Osteoblast (primary cell): ENCODE data around the gene FREM1. TPM values are rescaled to one million over a fixed set of nuclear protein-coding genes. Genes with fewer than 3 reads are reported as not detected.
A peak's percentile ranks its signal among the peaks of the same experiment; 100 is the strongest.

Experiments used
- DNase-seq: peaks from one replicate; pipeline ENCODE4 v3.0.0; 2011; ENCODE audit warnings: low spot score, mixed read lengths; ENCODE audit not compliant: insufficient read length; ENCODE audit errors: missing footprints
- H2AFZ ChIP-seq: 2 replicates; pipeline ENCODE4 v1.6.0; 2011; ENCODE audit warnings: mild to moderate bottlenecking, low read length
- H3K27ac ChIP-seq: 2 replicates; pipeline ENCODE4 v1.5.1; 2011; ENCODE audit warnings: mild to moderate bottlenecking, low read depth, low read length, moderate library complexity
- H3K27me3 ChIP-seq: 2 replicates; pipeline ENCODE4 v1.6.0; 2012; ENCODE audit warnings: mild to moderate bottlenecking, control low read depth, inconsistent platforms, low read length, moderate library complexity; ENCODE audit not compliant: insufficient read depth
- H3K36me3 ChIP-seq: 2 replicates; pipeline ENCODE4 v1.5.1; 2011; ENCODE audit warnings: mild to moderate bottlenecking, low read length, control low read depth, moderate library complexity; ENCODE audit not compliant: insufficient read depth
- H3K4me1 ChIP-seq: 2 replicates; pipeline ENCODE4 v1.5.1; 2011; ENCODE audit warnings: mild to moderate bottlenecking, low read length, control low read depth, moderate library complexity; ENCODE audit not compliant: insufficient read depth
- H3K4me2 ChIP-seq: 2 replicates; pipeline ENCODE4 v1.6.0; 2011; ENCODE audit warnings: mild to moderate bottlenecking, low read length; ENCODE audit not compliant: insufficient read depth
- H3K4me3 ChIP-seq: fragments of 200-600 bp; sonication (generic); 3 replicates; pipeline ENCODE4 v1.5.1; 2012; ENCODE audit warnings: mild to moderate bottlenecking, low read length, inconsistent platforms; ENCODE audit not compliant: insufficient read depth
- H3K79me2 ChIP-seq: 2 replicates; pipeline ENCODE4 v1.6.0; 2012; ENCODE audit warnings: mild to moderate bottlenecking, low read length, control low read depth, inconsistent platforms; ENCODE audit not compliant: insufficient read depth
- H3K9me3 ChIP-seq: 2 replicates; pipeline ENCODE4 v1.5.1; 2011; ENCODE audit warnings: low read depth, low read length, control low read depth
- H4K20me1 ChIP-seq: 2 replicates; pipeline ENCODE4 v1.6.0; 2012; ENCODE audit warnings: mild to moderate bottlenecking, low read length, control low read depth; ENCODE audit not compliant: insufficient read depth
- total RNA-seq: library from RNA; depleted of rRNA; stranded (reverse); fragments of >200 nt; gene quantifications from 2 replicates; pipeline ENCODE4 v1.2.3, GENCODE V29; 2012
- TF ChIP-seq, protein P1 (sequence below): IDR thresholded peaks from 2 replicates; pipeline ENCODE4 v1.5.1; 2011; ENCODE audit warnings: mild to moderate bottlenecking, low read depth, low read length, moderate library complexity; ENCODE audit errors: extremely low read depth

Gene FREM1
- total RNA-seq, 1 donor: 0.72 TPM

DNA sequence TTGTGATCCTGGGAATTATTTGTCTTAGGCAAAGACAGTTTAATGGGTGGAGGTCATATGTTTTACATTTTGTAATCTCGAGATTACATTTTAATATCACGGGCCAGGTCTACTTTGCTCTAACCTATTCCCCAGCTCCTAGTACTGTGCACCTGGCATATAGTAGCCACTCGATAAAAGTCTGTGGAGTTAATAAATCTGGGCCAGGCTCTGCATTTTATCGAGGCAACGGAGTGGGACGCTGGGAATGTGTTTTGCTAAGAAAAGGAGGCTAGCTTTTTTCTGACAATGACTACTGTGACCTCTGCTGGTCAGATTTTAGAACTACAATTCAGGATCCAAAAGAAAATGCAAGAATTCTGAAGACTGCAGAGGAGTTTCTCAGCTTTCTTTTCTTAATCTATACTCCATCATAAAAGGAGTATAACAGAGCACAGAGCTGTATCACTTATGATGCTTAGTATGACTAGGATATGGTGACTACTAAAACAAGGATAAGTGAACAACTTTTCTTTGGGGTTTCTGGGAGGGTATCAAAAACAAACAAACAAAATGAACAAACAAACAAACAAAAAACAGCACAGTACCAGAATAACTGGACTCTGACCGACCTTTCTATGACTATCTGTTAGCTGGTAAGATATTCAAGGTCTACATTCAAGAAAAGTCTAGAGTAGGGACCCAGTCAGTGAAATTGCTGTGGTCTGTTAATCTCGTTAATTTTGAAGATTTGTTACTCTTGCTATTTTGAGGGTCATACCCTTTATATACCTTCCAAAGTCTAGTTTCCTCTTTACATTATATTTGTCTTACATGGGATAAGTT, 141.6 kb downstream of the FREM1 start:
- peak overlapping the region; percentile 64 for H3K4me2 ChIP-seq
- H3K27me3 ChIP-seq: peaks cover 6% of the 10 kb centered on the region
- DNase-seq: no peak
- H3K36me3 ChIP-seq: no peaks in the 10 kb centered on the region
- no peaks in the 10 kb centered on the region for H3K79me2 ChIP-seq
- no peaks in the 10 kb centered on the region for H3K9me3 ChIP-seq
- no peaks in the 10 kb centered on the region for H3K4me1 ChIP-seq
- TF ChIP-seq, protein P1, sequence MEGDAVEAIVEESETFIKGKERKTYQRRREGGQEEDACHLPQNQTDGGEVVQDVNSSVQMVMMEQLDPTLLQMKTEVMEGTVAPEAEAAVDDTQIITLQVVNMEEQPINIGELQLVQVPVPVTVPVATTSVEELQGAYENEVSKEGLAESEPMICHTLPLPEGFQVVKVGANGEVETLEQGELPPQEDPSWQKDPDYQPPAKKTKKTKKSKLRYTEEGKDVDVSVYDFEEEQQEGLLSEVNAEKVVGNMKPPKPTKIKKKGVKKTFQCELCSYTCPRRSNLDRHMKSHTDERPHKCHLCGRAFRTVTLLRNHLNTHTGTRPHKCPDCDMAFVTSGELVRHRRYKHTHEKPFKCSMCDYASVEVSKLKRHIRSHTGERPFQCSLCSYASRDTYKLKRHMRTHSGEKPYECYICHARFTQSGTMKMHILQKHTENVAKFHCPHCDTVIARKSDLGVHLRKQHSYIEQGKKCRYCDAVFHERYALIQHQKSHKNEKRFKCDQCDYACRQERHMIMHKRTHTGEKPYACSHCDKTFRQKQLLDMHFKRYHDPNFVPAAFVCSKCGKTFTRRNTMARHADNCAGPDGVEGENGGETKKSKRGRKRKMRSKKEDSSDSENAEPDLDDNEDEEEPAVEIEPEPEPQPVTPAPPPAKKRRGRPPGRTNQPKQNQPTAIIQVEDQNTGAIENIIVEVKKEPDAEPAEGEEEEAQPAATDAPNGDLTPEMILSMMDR: peak; percentile 65
- H3K27ac ChIP-seq: no peak overlapping the region
- no peak overlapping the region for H3K4me3 ChIP-seq
- peak overlapping the region; percentile 54 for H2AFZ ChIP-seq
- no peaks in the 10 kb centered on the region for H4K20me1 ChIP-seq

DNA sequence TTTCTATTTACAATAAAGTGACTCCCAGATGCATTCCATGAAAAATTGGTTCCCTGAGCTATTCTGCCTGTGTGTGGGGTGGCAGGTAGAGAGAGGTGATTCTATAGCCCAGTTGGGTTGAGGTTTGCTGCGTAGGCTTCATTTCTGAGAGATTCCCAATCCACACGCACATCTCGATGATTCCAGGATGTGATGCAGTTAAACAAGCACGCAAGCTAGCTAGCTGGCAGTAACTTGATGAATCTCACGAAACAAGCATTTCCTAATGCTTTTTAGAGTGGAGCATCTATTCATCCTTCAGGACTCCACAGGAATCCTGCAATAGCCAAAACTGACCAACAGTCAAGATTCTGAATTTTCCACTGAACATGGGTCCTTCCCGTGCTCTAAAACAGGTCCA, 143.9 kb downstream of the FREM1 start:
- H2AFZ ChIP-seq: no peak overlapping the region
- H3K9me3 ChIP-seq: no peaks in the 10 kb centered on the region
- H4K20me1 ChIP-seq: no peaks in the 10 kb centered on the region
- no peaks in the 10 kb centered on the region for H3K36me3 ChIP-seq
- H3K27ac ChIP-seq: no peak overlapping the region
- H3K4me2 ChIP-seq: no peak overlapping the region
- no peak overlapping the region for H3K4me3 ChIP-seq
- no peak for DNase-seq
- H3K27me3 ChIP-seq: peaks cover 7% of the 10 kb centered on the region
- no peaks in the 10 kb centered on the region for H3K79me2 ChIP-seq
- H3K4me1 ChIP-seq: no peaks in the 10 kb centered on the region
- TF ChIP-seq, protein P1: no peak

DNA sequence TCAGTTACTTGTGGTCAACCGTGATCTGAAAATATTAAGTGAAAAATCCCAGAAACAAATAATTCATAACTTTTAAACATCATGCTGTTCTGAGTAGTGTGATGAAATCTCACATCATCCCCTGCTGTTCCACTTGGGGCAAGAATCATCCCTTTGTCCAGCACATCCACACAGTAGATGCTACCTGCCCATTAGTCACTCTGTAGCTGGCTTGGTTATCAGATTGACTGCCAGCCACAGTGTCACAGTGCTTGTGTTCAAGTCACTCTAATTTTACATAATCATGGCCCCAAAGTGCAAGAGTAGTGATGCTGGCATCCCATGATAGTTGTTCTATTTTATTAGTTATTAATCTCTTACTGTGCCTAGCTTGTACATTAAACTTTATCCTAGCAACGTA, 148.6 kb downstream of the FREM1 start:
- no peaks in the 10 kb centered on the region for H3K9me3 ChIP-seq
- no peaks in the 10 kb centered on the region for H3K4me1 ChIP-seq
- H3K36me3 ChIP-seq: no peaks in the 10 kb centered on the region
- no peak overlapping the region for H3K27ac ChIP-seq
- DNase-seq: no peak
- no peaks in the 10 kb centered on the region for H4K20me1 ChIP-seq
- peaks cover 3% of the 10 kb centered on the region for H3K27me3 ChIP-seq
- no peak overlapping the region for H2AFZ ChIP-seq
- H3K4me3 ChIP-seq: no peak overlapping the region
- TF ChIP-seq, protein P1: no peak
- no peak overlapping the region for H3K4me2 ChIP-seq
- no peaks in the 10 kb centered on the region for H3K79me2 ChIP-seq

DNA sequence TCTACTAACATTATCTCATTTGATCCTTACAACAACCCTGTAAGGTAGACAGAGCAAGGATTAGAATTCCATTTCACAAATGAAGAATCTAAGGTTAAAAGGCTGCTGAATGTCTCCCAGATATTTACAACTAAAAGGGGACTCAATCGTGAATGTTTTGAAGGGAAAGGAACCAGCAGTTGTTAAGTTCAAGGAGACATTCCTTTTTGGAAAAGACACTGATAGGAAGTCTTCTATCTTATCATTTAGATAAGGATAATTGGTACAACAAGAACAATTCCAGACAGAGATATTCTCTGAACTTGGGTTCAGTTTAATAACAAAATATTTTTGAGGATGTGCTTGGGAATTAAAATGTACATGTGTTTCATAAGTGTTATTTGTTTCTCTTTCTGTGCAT, 150.2 kb downstream of the FREM1 start:
- no peaks in the 10 kb centered on the region for H3K79me2 ChIP-seq
- no peaks in the 10 kb centered on the region for H3K36me3 ChIP-seq
- H3K9me3 ChIP-seq: no peaks in the 10 kb centered on the region
- H3K4me2 ChIP-seq: no peak overlapping the region
- peaks cover 3% of the 10 kb centered on the region for H3K27me3 ChIP-seq
- TF ChIP-seq, protein P1: no peak
- no peak overlapping the region for H3K27ac ChIP-seq
- H2AFZ ChIP-seq: no peak overlapping the region
- H3K4me1 ChIP-seq: no peaks in the 10 kb centered on the region
- no peak overlapping the region for H3K4me3 ChIP-seq
- no peaks in the 10 kb centered on the region for H4K20me1 ChIP-seq
- no peak for DNase-seq
